Measurements from ENCODE around the gene CEND1. TPM values are rescaled to one million over a fixed set of nuclear protein-coding genes. Genes with fewer than 3 reads are reported as not detected.

CEND1 gene
- total and polyA plus RNA-seq, 2 of the 13 experiments (the other 11 are each of a cell fraction or from before 2014, with no cell fraction given), result not detected

DNA sequence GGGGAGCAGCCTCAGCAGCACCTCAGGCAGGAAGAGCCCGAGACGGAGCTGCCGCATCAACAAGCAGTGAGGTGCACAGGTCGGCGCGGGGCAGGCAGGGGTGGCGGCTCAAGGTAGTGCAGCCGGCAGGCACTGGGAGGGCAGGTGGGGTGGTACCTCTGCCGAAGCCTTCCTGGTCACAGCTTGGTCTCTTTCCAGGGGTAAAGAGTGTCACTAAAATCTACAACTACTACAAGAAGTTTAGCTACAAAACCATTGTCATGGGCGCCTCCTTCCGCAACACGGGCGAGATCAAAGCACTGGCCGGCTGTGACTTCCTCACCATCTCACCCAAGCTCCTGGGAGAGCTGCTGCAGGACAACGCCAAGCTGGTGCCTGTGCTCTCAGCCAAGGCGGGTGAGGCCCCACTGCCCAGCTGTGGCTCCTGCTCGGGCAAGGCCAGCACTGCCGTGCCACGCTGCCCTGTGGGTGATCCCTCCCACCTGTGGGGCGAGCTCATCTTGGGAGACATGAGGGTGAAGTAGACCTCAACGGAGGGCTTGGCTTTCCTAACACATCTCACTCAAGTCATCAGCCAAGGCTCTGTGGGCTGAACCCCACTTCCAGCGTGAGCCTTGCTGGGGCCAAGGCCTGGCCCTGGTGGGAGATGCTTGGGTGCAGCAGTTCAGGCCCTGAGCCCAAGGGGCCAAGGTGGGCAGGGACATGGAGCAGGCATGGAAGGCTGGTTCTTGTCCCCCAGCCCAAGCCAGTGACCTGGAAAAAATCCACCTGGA is 26.2 kb downstream of the CEND1 start (continued):
- TF ChIP-seq GRHL1 (CRISPR knock-in tag; conservative IDR thresholded peaks at IDR 0.05), result no peak
- no peak for TF ChIP-seq ZNF644 (CRISPR knock-in tag; IDR thresholded peaks at IDR 0.05; ENCODE audit: low read depth)
- no peak for TF ChIP-seq ZFP37 (CRISPR knock-in tag; IDR thresholded peaks at IDR 0.05; ENCODE audit: borderline replicate concordance)
- no peak for TF ChIP-seq HNRNPUL1 (IDR thresholded peaks at IDR 0.05; ENCODE audit: low read depth, low read length)
- no peak for TF ChIP-seq ZNF737 (CRISPR knock-in tag; IDR thresholded peaks at IDR 0.05; ENCODE audit: borderline replicate concordance)
- TF ChIP-seq RXRB (CRISPR knock-in tag; IDR thresholded peaks at IDR 0.05; ENCODE audit: borderline replicate concordance), result no peak
- TF ChIP-seq ZNF652 (CRISPR knock-in tag; IDR thresholded peaks at IDR 0.05; ENCODE audit: borderline replicate concordance, low read depth), result no peak
- no peak for TF ChIP-seq JUNB (CRISPR knock-in tag; IDR thresholded peaks at IDR 0.05; ENCODE audit: borderline replicate concordance)
- no peak for TF ChIP-seq ZNF770 (CRISPR knock-in tag; IDR thresholded peaks at IDR 0.05)
- TF ChIP-seq SIN3B (IDR thresholded peaks at IDR 0.05; ENCODE audit: low read length), result no peak
- peak; percentile 59; the same call in 1 of the 2 replicates for TF ChIP-seq RBFOX2 (IDR thresholded peaks at IDR 0.05; ENCODE audit: low read depth, low read length)
- no peak for TF ChIP-seq KDM4B (CRISPR knock-in tag; IDR thresholded peaks at IDR 0.05)
- TF ChIP-seq, protein P1, sequence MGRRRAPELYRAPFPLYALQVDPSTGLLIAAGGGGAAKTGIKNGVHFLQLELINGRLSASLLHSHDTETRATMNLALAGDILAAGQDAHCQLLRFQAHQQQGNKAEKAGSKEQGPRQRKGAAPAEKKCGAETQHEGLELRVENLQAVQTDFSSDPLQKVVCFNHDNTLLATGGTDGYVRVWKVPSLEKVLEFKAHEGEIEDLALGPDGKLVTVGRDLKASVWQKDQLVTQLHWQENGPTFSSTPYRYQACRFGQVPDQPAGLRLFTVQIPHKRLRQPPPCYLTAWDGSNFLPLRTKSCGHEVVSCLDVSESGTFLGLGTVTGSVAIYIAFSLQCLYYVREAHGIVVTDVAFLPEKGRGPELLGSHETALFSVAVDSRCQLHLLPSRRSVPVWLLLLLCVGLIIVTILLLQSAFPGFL (CRISPR knock-in tag; IDR thresholded peaks at IDR 0.05), result no peak
- TF ChIP-seq, protein P2, sequence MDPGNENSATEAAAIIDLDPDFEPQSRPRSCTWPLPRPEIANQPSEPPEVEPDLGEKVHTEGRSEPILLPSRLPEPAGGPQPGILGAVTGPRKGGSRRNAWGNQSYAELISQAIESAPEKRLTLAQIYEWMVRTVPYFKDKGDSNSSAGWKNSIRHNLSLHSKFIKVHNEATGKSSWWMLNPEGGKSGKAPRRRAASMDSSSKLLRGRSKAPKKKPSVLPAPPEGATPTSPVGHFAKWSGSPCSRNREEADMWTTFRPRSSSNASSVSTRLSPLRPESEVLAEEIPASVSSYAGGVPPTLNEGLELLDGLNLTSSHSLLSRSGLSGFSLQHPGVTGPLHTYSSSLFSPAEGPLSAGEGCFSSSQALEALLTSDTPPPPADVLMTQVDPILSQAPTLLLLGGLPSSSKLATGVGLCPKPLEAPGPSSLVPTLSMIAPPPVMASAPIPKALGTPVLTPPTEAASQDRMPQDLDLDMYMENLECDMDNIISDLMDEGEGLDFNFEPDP (CRISPR knock-in tag; conservative IDR thresholded peaks at IDR 0.05), result no peak
- TF ChIP-seq IKZF4 (CRISPR knock-in tag; IDR thresholded peaks at IDR 0.05; ENCODE audit: borderline replicate concordance, low read depth, not compliant biosample characterization), result no peak
- TF ChIP-seq, protein P3, sequence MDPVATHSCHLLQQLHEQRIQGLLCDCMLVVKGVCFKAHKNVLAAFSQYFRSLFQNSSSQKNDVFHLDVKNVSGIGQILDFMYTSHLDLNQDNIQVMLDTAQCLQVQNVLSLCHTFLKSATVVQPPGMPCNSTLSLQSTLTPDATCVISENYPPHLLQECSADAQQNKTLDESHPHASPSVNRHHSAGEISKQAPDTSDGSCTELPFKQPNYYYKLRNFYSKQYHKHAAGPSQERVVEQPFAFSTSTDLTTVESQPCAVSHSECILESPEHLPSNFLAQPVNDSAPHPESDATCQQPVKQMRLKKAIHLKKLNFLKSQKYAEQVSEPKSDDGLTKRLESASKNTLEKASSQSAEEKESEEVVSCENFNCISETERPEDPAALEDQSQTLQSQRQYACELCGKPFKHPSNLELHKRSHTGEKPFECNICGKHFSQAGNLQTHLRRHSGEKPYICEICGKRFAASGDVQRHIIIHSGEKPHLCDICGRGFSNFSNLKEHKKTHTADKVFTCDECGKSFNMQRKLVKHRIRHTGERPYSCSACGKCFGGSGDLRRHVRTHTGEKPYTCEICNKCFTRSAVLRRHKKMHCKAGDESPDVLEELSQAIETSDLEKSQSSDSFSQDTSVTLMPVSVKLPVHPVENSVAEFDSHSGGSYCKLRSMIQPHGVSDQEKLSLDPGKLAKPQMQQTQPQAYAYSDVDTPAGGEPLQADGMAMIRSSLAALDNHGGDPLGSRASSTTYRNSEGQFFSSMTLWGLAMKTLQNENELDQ (CRISPR knock-in tag; IDR thresholded peaks at IDR 0.05; ENCODE audit: borderline replicate concordance), result no peak
- TF ChIP-seq HNRNPK (IDR thresholded peaks at IDR 0.05; ENCODE audit: low read depth, low read length, poor library complexity, severe bottlenecking), result no peak
- no peak for TF ChIP-seq STAG1 (CRISPR knock-in tag; IDR thresholded peaks at IDR 0.05)

Measured in HepG2 (cell line).